IMR-90 (cell line): ENCODE results near the gene HCN3.

ENCODE experiments used
- CEBPB ChIP-seq: IDR thresholded peaks from 2 replicates; pipeline ENCODE4 v1.6.1; 2012; ENCODE audit warnings: low read depth, low read length, improper control_type of control experiment
- TF ChIP-seq, protein P1 (sequence below): fragments of 150-350 bp; IDR thresholded peaks from 2 replicates; pipeline ENCODE4 v1.6.1; 2017; ENCODE audit warnings: mild to moderate bottlenecking, antibody characterized with exemption, low read length, low read depth

- TF ChIP-seq CEBPB = peak; percentile 56; the same call in 1 of the 2 replicates
- TF ChIP-seq, protein P1, sequence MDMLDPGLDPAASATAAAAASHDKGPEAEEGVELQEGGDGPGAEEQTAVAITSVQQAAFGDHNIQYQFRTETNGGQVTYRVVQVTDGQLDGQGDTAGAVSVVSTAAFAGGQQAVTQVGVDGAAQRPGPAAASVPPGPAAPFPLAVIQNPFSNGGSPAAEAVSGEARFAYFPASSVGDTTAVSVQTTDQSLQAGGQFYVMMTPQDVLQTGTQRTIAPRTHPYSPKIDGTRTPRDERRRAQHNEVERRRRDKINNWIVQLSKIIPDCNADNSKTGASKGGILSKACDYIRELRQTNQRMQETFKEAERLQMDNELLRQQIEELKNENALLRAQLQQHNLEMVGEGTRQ = peak; percentile 90
Observed at GRCh38 chr1:155308493-155309422, 31.5 kb downstream of the HCN3 start, which contains the start of gene FDPS.
